Neural crest cell (in vitro differentiated cells): ENCODE data around the gene FBXO33. TPM values are rescaled to one million over a fixed set of nuclear protein-coding genes. Genes with fewer than 3 reads are reported as not detected.

Source experiments
- DNase-seq: peaks from one replicate; pipeline ENCODE4 v3.0.0; 2021; ENCODE audit warnings: low read depth, mixed read lengths, low spot score
- H3K27ac Mint-ChIP-seq: one replicate; pipeline ENCODE4 v1.8.0; 2021; ENCODE audit warnings: mild to moderate bottlenecking, mixed read lengths; ENCODE audit not compliant: unreplicated experiment
- H3K27me3 Mint-ChIP-seq: 2 replicates; pipeline ENCODE4 v1.8.0; 2021; ENCODE audit warnings: low read depth, mild to moderate bottlenecking, mixed read lengths
- H3K36me3 Mint-ChIP-seq: 2 replicates; pipeline ENCODE4 v1.8.0; 2021; ENCODE audit warnings: low read depth, mild to moderate bottlenecking, mixed read lengths
- H3K4me1 Mint-ChIP-seq: 2 replicates; pipeline ENCODE4 v1.8.0; 2021; ENCODE audit warnings: mixed read lengths
- H3K4me3 Mint-ChIP-seq: one replicate; pipeline ENCODE4 v1.8.0; 2021; ENCODE audit warnings: mild to moderate bottlenecking, mixed read lengths
- H3K9me3 Mint-ChIP-seq: 2 replicates; pipeline ENCODE4 v1.8.0; 2021; ENCODE audit warnings: mixed read lengths
- CTCF ChIP-seq: fragments of 200-600 bp; sonication (generic); conservative IDR thresholded peaks from 2 replicates; pipeline ENCODE4 v1.5.0; 2021; ENCODE audit warnings: antibody characterized with exemption, mild to moderate bottlenecking
- total RNA-seq: library from RNA; stranded (reverse); gene quantifications from 2 replicates; pipeline ENCODE4 v1.2.1, GENCODE V29; 2021

Gene FBXO33
- total RNA-seq, 1 donor from 2014 or later, result 8.9 TPM

DNA sequence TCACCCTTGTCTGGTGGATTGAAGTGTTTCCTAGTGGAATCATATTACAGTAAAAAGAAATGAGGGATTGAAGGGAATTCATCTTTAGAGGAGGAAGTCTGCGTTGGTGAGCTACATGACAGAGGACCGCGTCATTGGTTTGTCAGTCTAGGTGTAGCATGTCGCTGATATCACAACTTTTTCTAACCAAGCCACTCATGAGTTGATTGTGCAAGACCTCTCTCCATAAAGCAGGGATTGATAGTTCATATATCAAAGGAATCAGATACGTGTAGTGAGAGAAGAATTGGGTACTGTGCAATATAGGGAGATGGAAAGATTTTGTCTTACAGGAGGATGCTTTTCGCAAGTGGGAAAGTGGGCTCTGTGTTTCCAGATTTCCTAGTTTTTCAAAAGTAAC is 3.0 kb upstream of the FBXO33 start:
- TF ChIP-seq CTCF, result no peak
- H3K36me3 Mint-ChIP-seq, result no peaks in the 10 kb centered on the region
- DNase-seq, result no peak
- no peaks in the 10 kb centered on the region for H3K9me3 Mint-ChIP-seq
- H3K27me3 Mint-ChIP-seq, result no peaks in the 10 kb centered on the region
- H3K4me3 Mint-ChIP-seq, result peak overlapping the region; percentile 11
- H3K27ac Mint-ChIP-seq, result peak overlapping the region; percentile 48
- H3K4me1 Mint-ChIP-seq, result peaks cover 16% of the 10 kb centered on the region

- DNase-seq, result no peak
- no peak overlapping the region for H3K4me3 Mint-ChIP-seq
- H3K9me3 Mint-ChIP-seq, result no peaks in the 10 kb centered on the region
- H3K27ac Mint-ChIP-seq, result no peak overlapping the region
- peaks cover 24% of the 10 kb centered on the region for H3K4me1 Mint-ChIP-seq
- H3K36me3 Mint-ChIP-seq, result no peaks in the 10 kb centered on the region
- H3K27me3 Mint-ChIP-seq, result no peaks in the 10 kb centered on the region
- TF ChIP-seq CTCF, result no peak
Observed at GRCh38 chr14:39434401-39434800, 2.2 kb upstream of the FBXO33 start.

DNA sequence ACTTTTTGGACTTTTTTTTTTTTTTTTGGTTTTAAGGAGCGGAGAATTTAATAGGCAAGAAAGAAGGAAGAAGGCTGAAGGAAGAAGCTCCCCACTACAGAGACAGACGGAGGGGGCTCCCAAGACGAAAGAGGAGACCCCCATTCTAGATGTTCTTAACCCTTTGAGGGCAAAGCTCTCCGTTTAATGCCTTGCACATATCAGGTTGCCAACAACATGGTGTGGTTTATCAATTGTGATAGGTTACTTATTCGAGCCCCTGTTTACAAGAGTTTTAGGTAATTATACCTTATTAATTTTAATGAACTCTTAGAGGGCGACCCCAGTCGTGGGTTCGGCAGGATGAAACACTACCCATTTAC is 1.2 kb upstream of the FBXO33 start:
- Mint-ChIP-seq H3K27ac (no peak overlapping the region), H3K27me3 (no peaks in the 10 kb centered on the region), H3K9me3 (no peaks in the 10 kb centered on the region), H3K36me3 (no peaks in the 10 kb centered on the region), H3K4me1 (peaks cover 24% of the 10 kb centered on the region), H3K4me3 (peak overlapping the region; percentile 100)
- TF ChIP-seq CTCF, result no peak
- no peak for DNase-seq

DNA sequence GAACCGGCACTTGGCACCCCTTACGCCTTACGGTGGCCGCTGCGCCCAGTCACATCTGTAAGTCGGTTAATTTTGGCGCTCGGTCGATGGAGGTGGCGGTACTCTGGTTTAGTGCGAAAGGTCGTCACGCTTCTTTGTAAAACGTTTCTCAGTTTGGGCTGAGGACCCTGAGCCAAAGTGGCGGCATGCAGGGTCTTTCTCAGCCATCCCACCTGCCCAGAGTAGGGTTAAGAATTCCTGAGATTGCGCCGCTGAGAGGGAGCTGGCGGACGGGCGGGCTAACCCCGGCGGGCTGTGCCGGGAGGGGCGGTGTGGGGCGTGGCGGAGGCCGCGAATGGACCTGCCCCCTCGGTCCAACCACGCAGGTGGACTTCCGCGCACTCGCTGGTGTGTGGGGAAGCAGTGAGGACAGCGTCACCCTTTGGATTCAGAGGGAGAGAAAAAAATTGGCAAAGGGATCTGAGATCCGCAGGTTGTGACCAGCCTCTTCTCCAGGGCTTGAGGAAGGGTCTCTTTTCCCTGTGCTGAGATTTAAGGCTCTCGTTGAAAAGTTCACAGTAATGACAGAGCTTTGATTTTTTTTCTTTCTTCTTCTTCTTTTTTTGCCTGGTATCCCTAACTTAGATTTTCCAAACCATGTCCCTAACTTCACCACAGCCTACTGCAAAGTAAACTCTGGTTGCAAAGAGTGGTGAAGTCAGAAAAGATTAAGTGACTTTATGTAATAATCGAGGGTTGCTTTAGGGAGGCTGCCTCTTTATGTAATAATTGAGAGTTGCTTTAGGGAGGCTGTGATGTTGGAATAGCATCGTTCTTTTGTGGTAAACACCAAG is 602 bp upstream of the FBXO33 start:
- peak overlapping the region; percentile 100 for H3K4me3 Mint-ChIP-seq
- no peak for TF ChIP-seq CTCF
- DNase-seq, result peak; percentile 70
- H3K9me3 Mint-ChIP-seq, result no peaks in the 10 kb centered on the region
- no peaks in the 10 kb centered on the region for H3K27me3 Mint-ChIP-seq
- H3K4me1 Mint-ChIP-seq, result peaks cover 24% of the 10 kb centered on the region
- peak overlapping the region; percentile 94 for H3K27ac Mint-ChIP-seq
- H3K36me3 Mint-ChIP-seq, result no peaks in the 10 kb centered on the region

- no peaks in the 10 kb centered on the region for H3K27me3 Mint-ChIP-seq
Observed at GRCh38 chr14:39431416-39432178, 636 bp downstream of the FBXO33 start.

More at GRCh38 chr14:39431416-39432178, 636 bp downstream of the FBXO33 start:
- Mint-ChIP-seq H3K4me1 (peaks cover 26% of the 10 kb centered on the region), H3K9me3 (no peaks in the 10 kb centered on the region), H3K4me3 (peak overlapping the region; percentile 100), H3K36me3 (no peaks in the 10 kb centered on the region), H3K27ac (peak overlapping the region; percentile 100)
- TF ChIP-seq CTCF, result no peak
- peak; percentile 25 for DNase-seq
